Uterus (tissue), 2 donors: ENCODE measurements around the gene DCAF4.

Source experiments
- POLR2A ChIP-seq, 2 donors: fragments of 450-650 bp; IDR thresholded peaks; one replicate each; pipeline ENCODE4 v1.6.1; 2016; ENCODE audit warnings: antibody characterized with exemption in 2 of 2, mild to moderate bottlenecking in 1 of 2, moderate library complexity in 1 of 2
- TF ChIP-seq, protein P1 (sequence below), 4 experiments: fragments of 200-600 bp in 2 of 4; fragments of 450-650 bp in 2 of 4; sonication (generic) in 2 of 4; IDR thresholded peaks; one replicate each; pipeline ENCODE4 v1.5.1; 2016 to 2019; ENCODE audit warnings: antibody characterized with exemption in 4 of 4, mild to moderate bottlenecking in 2 of 4, moderate library complexity in 1 of 4

DNA sequence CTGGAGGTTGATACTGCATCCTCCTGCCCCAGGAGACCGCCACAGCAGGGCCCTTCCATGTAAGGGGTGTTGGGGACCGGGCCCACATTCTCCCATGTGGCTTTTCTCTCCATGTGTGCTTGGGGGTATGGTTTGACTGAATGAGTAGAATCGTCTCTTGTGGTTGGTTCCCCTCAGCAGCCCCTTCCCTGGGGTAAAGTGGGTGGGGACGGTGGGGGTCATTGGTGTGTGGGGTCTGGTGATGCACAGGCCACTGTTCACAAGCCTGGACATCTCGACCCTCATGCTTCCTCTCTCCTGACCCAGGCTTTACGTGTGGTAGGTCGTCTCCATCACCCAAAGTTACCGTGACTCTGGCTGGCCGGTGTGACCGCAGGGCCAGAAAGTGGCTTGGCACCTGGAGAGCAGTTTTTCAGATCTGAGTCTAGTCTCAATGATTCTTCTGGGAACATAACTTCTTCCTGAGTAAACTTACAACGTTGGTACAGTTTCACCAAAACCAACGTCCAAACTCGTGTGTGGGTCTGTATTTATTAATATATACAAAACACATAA lies 17.7 kb downstream of the DCAF4 start:
- TF ChIP-seq, protein P1, sequence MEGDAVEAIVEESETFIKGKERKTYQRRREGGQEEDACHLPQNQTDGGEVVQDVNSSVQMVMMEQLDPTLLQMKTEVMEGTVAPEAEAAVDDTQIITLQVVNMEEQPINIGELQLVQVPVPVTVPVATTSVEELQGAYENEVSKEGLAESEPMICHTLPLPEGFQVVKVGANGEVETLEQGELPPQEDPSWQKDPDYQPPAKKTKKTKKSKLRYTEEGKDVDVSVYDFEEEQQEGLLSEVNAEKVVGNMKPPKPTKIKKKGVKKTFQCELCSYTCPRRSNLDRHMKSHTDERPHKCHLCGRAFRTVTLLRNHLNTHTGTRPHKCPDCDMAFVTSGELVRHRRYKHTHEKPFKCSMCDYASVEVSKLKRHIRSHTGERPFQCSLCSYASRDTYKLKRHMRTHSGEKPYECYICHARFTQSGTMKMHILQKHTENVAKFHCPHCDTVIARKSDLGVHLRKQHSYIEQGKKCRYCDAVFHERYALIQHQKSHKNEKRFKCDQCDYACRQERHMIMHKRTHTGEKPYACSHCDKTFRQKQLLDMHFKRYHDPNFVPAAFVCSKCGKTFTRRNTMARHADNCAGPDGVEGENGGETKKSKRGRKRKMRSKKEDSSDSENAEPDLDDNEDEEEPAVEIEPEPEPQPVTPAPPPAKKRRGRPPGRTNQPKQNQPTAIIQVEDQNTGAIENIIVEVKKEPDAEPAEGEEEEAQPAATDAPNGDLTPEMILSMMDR (IDR thresholded peaks at IDR 0.05) = no peak
- TF ChIP-seq POLR2A (IDR thresholded peaks at IDR 0.05) = no peak
